SW480 (cell line): ENCODE measurements around the gene NR6A1.
A peak's percentile ranks its signal among the peaks of the same experiment; 100 is the strongest.

Experiments used
- DNase-seq: peaks from one replicate; pipeline ENCODE4 v3.0.0-alpha.2; 2016; ENCODE audit warnings: low spot score

NR6A1 gene

DNA sequence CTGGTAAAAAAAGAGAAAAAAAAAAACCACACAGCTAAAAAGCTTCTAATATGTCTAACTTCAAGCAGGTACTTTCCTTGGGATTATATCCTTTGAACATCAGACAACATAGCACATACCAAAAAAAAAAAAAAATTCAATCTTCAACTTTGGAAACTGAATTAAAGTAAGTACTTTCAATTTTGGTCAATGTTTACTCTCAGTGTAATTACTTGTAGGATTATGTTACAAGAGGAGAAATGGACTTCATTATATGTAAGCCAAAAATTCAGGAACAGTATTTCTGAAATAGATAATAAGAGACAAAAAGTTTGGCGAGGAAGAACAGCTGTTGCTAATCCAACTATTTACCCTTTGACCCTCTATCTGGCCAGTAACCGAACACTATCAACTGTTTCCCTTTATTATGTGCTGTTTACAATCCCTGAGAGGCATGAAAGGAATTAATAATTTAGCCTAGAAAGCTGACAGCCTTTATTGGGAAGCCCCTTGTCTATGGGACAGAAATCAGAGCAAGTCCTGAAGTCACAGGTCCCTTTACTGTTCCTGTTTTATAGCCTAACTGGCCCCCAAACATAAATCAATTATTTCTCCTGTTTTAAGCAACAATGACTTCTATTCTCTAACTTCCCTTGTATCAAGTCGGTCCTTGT is 46.6 kb downstream of the NR6A1 start:
- no peak for DNase-seq

DNA sequence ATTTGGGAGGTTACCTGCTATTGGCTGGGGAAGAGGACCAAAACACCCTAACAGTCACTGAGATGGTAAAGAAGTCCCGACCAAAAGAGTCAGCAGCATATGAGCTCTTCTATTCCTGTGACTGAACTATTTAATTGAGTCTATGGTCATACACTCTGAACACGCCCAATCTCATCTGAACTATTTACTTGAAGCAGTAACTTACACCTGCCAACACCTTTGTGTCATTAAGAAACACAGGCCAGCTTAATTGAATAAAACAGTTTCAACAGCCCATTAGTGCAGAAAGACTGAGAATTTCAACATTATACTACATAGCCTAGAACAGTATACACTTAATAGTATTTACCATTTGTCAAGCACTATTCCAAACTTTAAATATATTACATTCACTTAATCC is 47.8 kb downstream of the NR6A1 start:
- no peak for DNase-seq

- DNase-seq = peak; percentile 34
Observed at GRCh38 chr9:124721109-124721906, 49.8 kb downstream of the NR6A1 start.

- DNase-seq = no peak
Observed at GRCh38 chr9:124720429-124721108, 50.5 kb downstream of the NR6A1 start.

DNA sequence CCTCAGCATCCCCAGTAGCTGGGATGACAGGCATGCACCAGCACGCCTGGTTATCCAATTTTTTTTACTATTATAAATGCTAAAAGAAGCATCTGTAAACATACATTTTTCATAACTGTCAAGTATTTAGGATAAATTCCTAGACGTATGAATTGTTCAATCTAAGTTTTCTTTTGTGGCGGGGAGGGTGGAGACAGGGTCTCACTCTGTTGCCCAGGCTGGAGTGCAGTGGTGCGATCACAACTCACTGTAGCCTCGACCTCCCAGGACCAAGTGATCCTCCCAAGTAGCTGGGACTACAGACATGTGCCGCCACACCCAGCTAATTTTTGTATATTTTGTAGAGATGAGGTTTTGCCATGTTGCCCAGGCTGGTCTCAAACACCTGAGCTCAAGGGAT is 52.2 kb downstream of the NR6A1 start:
- no peak for DNase-seq

GRCh38 chr9:124717597-124717996 is 53.5 kb downstream of the NR6A1 start:
- DNase-seq = no peak

GRCh38 chr9:124716808-124717207 is 54.3 kb downstream of the NR6A1 start:
- peak; percentile 78 for DNase-seq

DNA sequence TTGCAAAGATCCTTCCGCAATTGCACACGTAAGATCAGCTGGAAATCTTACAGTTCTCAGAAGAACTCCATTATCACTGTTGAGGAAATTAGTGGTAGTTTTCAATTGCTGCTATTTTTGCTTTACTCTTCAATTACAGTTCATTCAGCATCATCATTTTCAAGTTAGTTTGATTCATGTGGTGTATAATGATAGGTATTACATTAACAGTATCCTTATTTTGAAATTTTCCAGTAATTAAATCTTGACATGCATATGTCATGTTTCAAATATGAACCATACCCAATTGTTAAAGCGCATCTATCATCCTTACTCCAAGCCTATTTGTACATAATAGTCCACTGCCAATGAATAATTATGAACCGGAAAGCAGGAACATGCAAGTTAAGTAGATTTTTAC is 60.3 kb downstream of the NR6A1 start:
- no peak for DNase-seq

GRCh38 chr9:124709292-124709690 is 61.8 kb downstream of the NR6A1 start:
- DNase-seq = no peak

GRCh38 chr9:124708633-124709291 is 62.3 kb downstream of the NR6A1 start:
- DNase-seq = no peak

GRCh38 chr9:124708074-124708473 is 63.0 kb downstream of the NR6A1 start:
- no peak for DNase-seq

- DNase-seq = no peak
Observed at GRCh38 chr9:124707666-124708065, 63.4 kb downstream of the NR6A1 start.

DNA sequence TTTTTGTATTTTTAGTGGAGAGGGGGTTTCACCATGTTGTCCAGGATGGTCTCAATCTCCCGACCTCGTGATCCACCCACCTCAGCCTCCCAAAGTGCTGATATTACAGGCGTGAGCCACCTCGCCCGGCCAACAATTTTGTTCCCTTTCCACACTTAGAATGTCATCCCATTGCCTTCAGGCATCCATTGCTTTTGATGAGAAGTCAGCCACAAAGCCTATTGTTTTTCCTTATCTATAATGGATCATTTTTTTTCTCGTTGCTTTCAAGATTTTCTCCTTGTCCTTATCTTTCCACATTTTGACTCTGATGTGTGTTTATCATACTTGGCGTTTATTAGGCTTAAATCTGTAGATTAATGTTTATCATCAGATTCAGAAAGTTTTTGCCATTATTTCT is 64.4 kb downstream of the NR6A1 start:
- DNase-seq = no peak

- no peak for DNase-seq
Observed at GRCh38 chr9:124699575-124699974, 71.5 kb downstream of the NR6A1 start.

- no peak for DNase-seq
Observed at GRCh38 chr9:124698265-124698664, 72.8 kb downstream of the NR6A1 start.

GRCh38 chr9:124697326-124698200 is 73.5 kb downstream of the NR6A1 start:
- no peak for DNase-seq

DNA sequence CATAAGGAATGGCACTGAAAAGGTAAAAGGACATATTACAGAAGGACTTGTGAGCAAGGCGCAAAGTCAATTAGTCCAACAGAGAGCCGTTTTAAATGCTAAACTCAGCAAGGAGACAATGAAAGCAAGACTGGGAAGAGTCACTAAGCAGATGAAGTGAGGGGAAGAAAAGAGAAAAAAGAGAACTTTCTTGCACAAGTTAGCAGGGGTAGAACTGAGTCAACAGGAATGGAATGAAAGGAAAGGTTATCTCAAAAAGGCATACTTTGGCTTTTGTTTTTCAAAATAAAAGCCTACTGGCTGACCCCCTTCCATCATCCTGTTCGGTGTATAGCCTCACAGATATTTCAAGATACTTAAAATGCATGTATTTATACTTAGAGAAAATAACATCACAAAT is 75.0 kb downstream of the NR6A1 start:
- no peak for DNase-seq

GRCh38 chr9:124695280-124695890 is 75.7 kb downstream of the NR6A1 start:
- no peak for DNase-seq

- no peak for DNase-seq
Observed at GRCh38 chr9:124694414-124695279, 76.5 kb downstream of the NR6A1 start.

GRCh38 chr9:124693403-124693802 is 77.7 kb downstream of the NR6A1 start:
- no peak for DNase-seq
